ENCODE measurements around the gene PHACTR4. TPM values are rescaled to one million over a fixed set of nuclear protein-coding genes. Genes with fewer than 3 reads are reported as not detected.
"Not testable (repeated sequence)": the region's sequence is repeated elsewhere in the genome, so short reads cannot be mapped to it uniquely, and the experiment has no call there.

Gene PHACTR4
- total RNA-seq (2014; rRNA removed; shearing (Covaris generic)) = 5.4 and 5.5 TPM in 2 replicates
- 26.5 and 37.9 TPM in 2 replicates for polyA plus RNA-seq (2015; cell fraction: cytosol; rRNA removed)
- polyA plus RNA-seq (2015; cell fraction: nucleus; rRNA removed) = 18.0 and 22.4 TPM in 2 replicates

- peak; percentile 91 for DNase-seq (ENCODE audit: low read depth, low spot score)
These were observed at the start of gene PHACTR4 for GRCh38 chr1:28369371-28370238. Gene PHACTR4 (plus strand): TSS chr1:28369740. CDS start chr1:28407448, 37,708 bp downstream.

GRCh38 chr1:28322194-28322593 lies 47.3 kb upstream of the PHACTR4 start:
- in situ Hi-C loops (cut with HindIII; ENCODE audit: low pct_unique_long_range_greater_than_20kb, low sequenced_read_pairs) = no loop called here
- no peak for DNase-seq (ENCODE audit: low read depth, low spot score)

More at GRCh38 chr1:28369371-28370238, at the start of gene PHACTR4:
- in situ Hi-C loops (cut with HindIII; ENCODE audit: low pct_unique_long_range_greater_than_20kb, low sequenced_read_pairs) = no loop called here

GRCh38 chr1:28323720-28324119 lies 45.8 kb upstream of the PHACTR4 start:
- no peak for DNase-seq (ENCODE audit: low read depth, low spot score)
- in situ Hi-C loops (cut with HindIII; ENCODE audit: low pct_unique_long_range_greater_than_20kb, low sequenced_read_pairs) = no loop called here

GRCh38 chr1:28326515-28326914 lies 43.0 kb upstream of the PHACTR4 start:
- in situ Hi-C loops (cut with HindIII; ENCODE audit: low pct_unique_long_range_greater_than_20kb, low sequenced_read_pairs) = no loop called here
- DNase-seq (ENCODE audit: low read depth, low spot score) = no peak

GRCh38 chr1:28326984-28327383 lies 42.6 kb upstream of the PHACTR4 start:
- in situ Hi-C loops (cut with HindIII; ENCODE audit: low pct_unique_long_range_greater_than_20kb, low sequenced_read_pairs) = no loop called here
- no peak for DNase-seq (ENCODE audit: low read depth, low spot score)

- in situ Hi-C loops (cut with HindIII; ENCODE audit: low pct_unique_long_range_greater_than_20kb, low sequenced_read_pairs); DNase-seq (ENCODE audit: low read depth, low spot score): not testable (repeated sequence)
These were observed 42.1 kb upstream of the PHACTR4 start for GRCh38 chr1:28327431-28327830.

GRCh38 chr1:28328228-28328648 lies 41.3 kb upstream of the PHACTR4 start:
- in situ Hi-C loops (cut with HindIII; ENCODE audit: low pct_unique_long_range_greater_than_20kb, low sequenced_read_pairs) = no loop called here
- DNase-seq (ENCODE audit: low read depth, low spot score) = no peak

GRCh38 chr1:28329395-28330153 lies 40.0 kb upstream of the PHACTR4 start:
- in situ Hi-C loops (cut with HindIII; ENCODE audit: low pct_unique_long_range_greater_than_20kb, low sequenced_read_pairs) = no loop called here

GRCh38 chr1:28338897-28339296 lies 30.6 kb upstream of the PHACTR4 start:
- no peak for DNase-seq (ENCODE audit: low read depth, low spot score)
- in situ Hi-C loops (cut with HindIII; ENCODE audit: low pct_unique_long_range_greater_than_20kb, low sequenced_read_pairs) = no loop called here

More at GRCh38 chr1:28329395-28330153, 40.0 kb upstream of the PHACTR4 start:
- DNase-seq (ENCODE audit: low read depth, low spot score) = no peak

GRCh38 chr1:28339551-28339950 lies 30.0 kb upstream of the PHACTR4 start:
- in situ Hi-C loops (cut with HindIII; ENCODE audit: low pct_unique_long_range_greater_than_20kb, low sequenced_read_pairs) = no loop called here
- DNase-seq (ENCODE audit: low read depth, low spot score) = no peak

GRCh38 chr1:28340221-28340974 lies 29.1 kb upstream of the PHACTR4 start:
- no peak for DNase-seq (ENCODE audit: low read depth, low spot score)
- in situ Hi-C loops (cut with HindIII; ENCODE audit: low pct_unique_long_range_greater_than_20kb, low sequenced_read_pairs) = no loop called here

GRCh38 chr1:28341591-28341990 lies 27.9 kb upstream of the PHACTR4 start:
- DNase-seq (ENCODE audit: low read depth, low spot score) = no peak
- in situ Hi-C loops (cut with HindIII; ENCODE audit: low pct_unique_long_range_greater_than_20kb, low sequenced_read_pairs) = no loop called here

GRCh38 chr1:28343405-28343804 lies 26.1 kb upstream of the PHACTR4 start:
- in situ Hi-C loops (cut with HindIII; ENCODE audit: low pct_unique_long_range_greater_than_20kb, low sequenced_read_pairs) = no loop called here
- DNase-seq (ENCODE audit: low read depth, low spot score) = no peak

GRCh38 chr1:28353248-28353810 lies 16.2 kb upstream of the PHACTR4 start:
- in situ Hi-C loops (cut with HindIII; ENCODE audit: low pct_unique_long_range_greater_than_20kb, low sequenced_read_pairs); DNase-seq (ENCODE audit: low read depth, low spot score): not testable (repeated sequence)

- peak; percentile 14 for DNase-seq (ENCODE audit: low read depth, low spot score)
- in situ Hi-C loops (cut with HindIII; ENCODE audit: low pct_unique_long_range_greater_than_20kb, low sequenced_read_pairs) = no loop called here
These were observed 15.4 kb upstream of the PHACTR4 start for GRCh38 chr1:28354121-28354520.

- no peak for DNase-seq (ENCODE audit: low read depth, low spot score)
- in situ Hi-C loops (cut with HindIII; ENCODE audit: low pct_unique_long_range_greater_than_20kb, low sequenced_read_pairs) = no loop called here
These were observed 10.8 kb upstream of the PHACTR4 start for GRCh38 chr1:28358716-28359115.

GRCh38 chr1:28359592-28360239 lies 9.8 kb upstream of the PHACTR4 start:
- DNase-seq (ENCODE audit: low read depth, low spot score) = peak; percentile 72
- in situ Hi-C loops (cut with HindIII; ENCODE audit: low pct_unique_long_range_greater_than_20kb, low sequenced_read_pairs) = no loop called here
